ENCODE results near the gene SPRN.
"Not testable (repeated sequence)": the region's sequence is repeated elsewhere in the genome, so short reads cannot be mapped to it uniquely, and the experiment has no call there.

Gene SPRN

GRCh38 chr10:133457100-133457841 lies 32.8 kb upstream of the SPRN start:
- DNase-seq, result no peak

- DNase-seq, result no peak
Measured at GRCh38 chr10:133456041-133456951, 31.9 kb upstream of the SPRN start.

- DNase-seq, result no peak
Measured at GRCh38 chr10:133455611-133456031, 31.2 kb upstream of the SPRN start.

GRCh38 chr10:133455196-133455595 lies 30.8 kb upstream of the SPRN start:
- DNase-seq, result no peak

- no peak for DNase-seq
Measured at GRCh38 chr10:133454204-133454893, 29.9 kb upstream of the SPRN start.

GRCh38 chr10:133453516-133454203 lies 29.2 kb upstream of the SPRN start, which contains the start of gene SCART1:
Gene SCART1, plus strand, starts transcription at chr10:133453945. Its CDS starts 53 bp downstream, at chr10:133453998.
- no peak for DNase-seq

- DNase-seq, result no peak
Measured at GRCh38 chr10:133452453-133452852, 28.0 kb upstream of the SPRN start.

- no peak for DNase-seq
Measured at GRCh38 chr10:133451346-133451745, 26.9 kb upstream of the SPRN start.

GRCh38 chr10:133448120-133448519 lies 23.7 kb upstream of the SPRN start:
- no peak for DNase-seq

GRCh38 chr10:133446979-133447378 lies 22.6 kb upstream of the SPRN start:
- no peak for DNase-seq

GRCh38 chr10:133445751-133446708 lies 21.6 kb upstream of the SPRN start:
- DNase-seq, result no peak

GRCh38 chr10:133445268-133445732 lies 20.9 kb upstream of the SPRN start:
- no peak for DNase-seq

GRCh38 chr10:133444342-133445267 lies 20.2 kb upstream of the SPRN start:
- DNase-seq, result no peak

GRCh38 chr10:133442967-133443924 lies 18.8 kb upstream of the SPRN start:
- no peak for DNase-seq

- DNase-seq, result no peak
Measured at GRCh38 chr10:133442191-133442966, 18.0 kb upstream of the SPRN start.

GRCh38 chr10:133441780-133442179 lies 17.4 kb upstream of the SPRN start:
- DNase-seq, result no peak

- DNase-seq, result not testable (repeated sequence)
Measured at GRCh38 chr10:133441356-133441755, 16.9 kb upstream of the SPRN start.
